BE2C (cell line): ENCODE measurements around the gene NHSL1.

Experiments
- DNase-seq: peaks from one replicate; pipeline ENCODE4 v3.0.0-alpha.2; 2020
- H3K27me3 ChIP-seq: fragments of 250-450 bp; sonication (Bioruptor Pico); 2 replicates; pipeline ENCODE4 v1.5.1; 2020; ENCODE audit warnings: mild to moderate bottlenecking
- H3K36me3 ChIP-seq: fragments of 250-450 bp; sonication (Bioruptor Pico); 2 replicates; pipeline ENCODE4 v1.5.1; 2020; ENCODE audit warnings: mild to moderate bottlenecking
- H3K4me1 ChIP-seq: fragments of 250-450 bp; sonication (Bioruptor Pico); 2 replicates; pipeline ENCODE4 v1.5.1; 2020
- H3K4me3 ChIP-seq: 2 replicates; pipeline ENCODE4 v1.5.1; 2011; ENCODE audit warnings: low read depth, low read length
- H3K9me3 ChIP-seq: fragments of 250-450 bp; sonication (Bioruptor Pico); 2 replicates; pipeline ENCODE4 v1.5.1; 2020
- CTCF ChIP-seq: IDR thresholded peaks from 2 replicates; pipeline ENCODE4 v1.5.1; 2012; ENCODE audit warnings: mild to moderate bottlenecking, low read depth, low read length

The NHSL1 gene

DNA sequence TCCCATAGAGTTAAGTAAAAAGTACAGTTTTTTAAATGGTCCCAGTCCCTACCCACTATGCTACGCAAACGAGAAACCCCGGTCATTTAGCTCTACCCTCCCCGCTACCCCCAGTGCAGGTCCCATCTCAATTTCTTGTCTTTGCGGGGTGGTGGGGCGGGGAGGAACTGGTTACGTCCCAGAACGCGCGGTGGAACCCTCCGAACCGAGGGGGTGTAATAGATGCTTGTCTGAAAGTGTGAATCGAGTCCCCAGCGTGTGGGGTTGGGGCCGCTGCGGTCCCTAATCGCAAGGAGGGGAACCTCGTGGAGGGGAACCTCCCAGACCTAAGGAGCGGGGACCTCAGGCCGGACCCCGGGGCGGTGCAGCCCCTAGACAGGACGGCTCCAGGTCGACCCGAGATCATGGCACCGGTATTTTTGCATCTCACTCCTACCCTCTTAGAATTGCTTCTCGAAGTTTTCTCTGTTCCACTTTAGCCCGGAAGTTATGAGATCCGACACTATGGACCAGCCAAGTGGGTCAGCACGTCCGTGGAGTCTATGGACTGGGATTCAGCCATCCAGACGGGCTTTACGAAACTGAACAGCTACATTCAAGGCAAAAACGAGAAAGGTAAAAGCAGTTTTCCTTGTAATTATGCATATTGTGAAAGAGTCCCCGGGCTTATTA lies 94.5 kb downstream of the NHSL1 start:
- Histone ChIP-seq H3K9me3 (no peaks in the 10 kb centered on the region), H3K4me1 (0 out of 2 replicates have a peak, but pooled peaks cover 2% of the 10 kb centered on the region), H3K4me3 (peak overlapping the region; percentile 86), H3K36me3 (peaks cover 4% of the 10 kb centered on the region; the same call in 1 of the 2 replicates), H3K27me3 (no peaks in the 10 kb centered on the region)
- TF ChIP-seq CTCF: no peak
- DNase-seq: no peak

DNA sequence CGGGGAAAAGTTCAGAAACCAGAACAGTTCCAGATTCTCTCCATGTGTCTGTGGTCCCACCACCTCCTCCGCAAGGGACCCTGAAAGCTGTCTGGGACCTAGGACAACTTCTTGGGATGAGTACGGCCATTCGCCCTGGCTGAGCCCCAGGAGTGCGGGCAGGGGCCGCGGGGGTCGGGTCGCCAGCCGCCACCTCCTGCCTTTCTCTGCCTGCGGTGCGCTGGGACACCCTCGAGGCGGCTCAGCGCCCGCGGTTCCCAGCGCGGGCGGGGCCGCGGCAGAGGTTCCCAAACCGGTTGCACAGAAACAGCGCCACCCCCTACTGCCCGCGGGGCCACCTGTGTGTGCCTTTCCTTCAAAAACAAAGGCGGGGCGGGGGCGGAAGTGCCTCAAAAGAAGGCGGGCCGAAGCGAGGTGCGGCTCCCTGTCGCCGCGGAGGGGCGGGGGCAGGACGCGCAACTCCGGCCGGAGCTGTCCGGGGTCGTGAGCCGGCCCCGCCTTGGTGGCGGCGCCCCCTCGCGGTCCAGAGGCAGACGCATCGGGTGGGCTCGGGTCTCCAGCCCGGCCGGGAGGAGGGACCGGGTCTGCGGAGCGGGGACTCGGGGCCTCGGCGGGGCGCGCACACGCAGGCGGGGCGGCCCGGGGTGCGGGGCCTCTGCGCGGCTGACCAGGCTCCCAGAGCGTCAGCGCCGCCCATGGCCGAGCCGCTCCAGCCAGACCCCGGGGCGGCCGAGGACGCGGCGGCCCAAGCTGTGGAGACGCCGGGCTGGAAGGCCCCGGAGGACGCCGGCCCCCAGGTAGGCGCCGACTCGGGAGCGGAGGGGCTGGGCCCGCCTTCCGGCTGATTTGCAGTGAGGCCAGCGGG lies 95.3 kb downstream of the NHSL1 start, which contains the start of gene HEBP2:
HEBP2 (plus strand) TSS at position 423 of the 865 bp plus-strand sequence; CDS start at position 696, 273 bp downstream.
- TF ChIP-seq CTCF: peak; percentile 53
- H3K9me3 ChIP-seq: no peaks in the 10 kb centered on the region
- H3K36me3 ChIP-seq: no peaks in the 10 kb centered on the region
- H3K4me1 ChIP-seq: 0 out of 2 replicates have a peak, but pooled peaks cover 2% of the 10 kb centered on the region
- no peaks in the 10 kb centered on the region for H3K27me3 ChIP-seq
- H3K4me3 ChIP-seq: peak within 1 kb of the TSS; percentile 86
- peak; percentile 97 for DNase-seq

DNA sequence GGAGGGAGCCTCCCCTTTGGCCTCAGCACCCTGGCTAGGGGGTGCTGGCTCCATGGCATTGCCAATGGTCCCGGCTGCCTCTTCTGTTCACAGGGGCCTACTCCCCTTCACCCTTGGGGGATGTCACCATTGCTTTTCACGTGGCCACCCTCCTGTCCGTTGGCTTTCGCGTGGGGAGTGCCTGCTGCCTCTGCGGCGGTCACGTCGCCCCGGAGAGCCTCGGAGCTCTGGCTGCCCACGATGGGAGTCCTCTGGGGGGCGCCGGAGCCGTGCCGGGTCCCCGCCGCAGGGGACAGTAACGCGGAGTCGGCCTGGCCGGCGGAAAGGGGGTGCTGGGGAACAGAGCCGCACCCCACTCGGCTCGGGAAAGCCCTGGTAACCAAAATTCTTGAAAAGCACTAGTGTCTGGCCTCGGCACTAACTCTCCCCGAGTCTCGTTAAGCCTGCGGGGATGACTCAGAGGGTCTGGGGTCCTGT lies 95.9 kb downstream of the NHSL1 start:
- Histone ChIP-seq H3K4me3 (peak overlapping the region; percentile 86), H3K4me1 (0 out of 2 replicates have a peak, but pooled peaks cover 2% of the 10 kb centered on the region), H3K27me3 (no peaks in the 10 kb centered on the region), H3K36me3 (no peaks in the 10 kb centered on the region), H3K9me3 (no peaks in the 10 kb centered on the region)
- TF ChIP-seq CTCF: peak; percentile 35
- peak; percentile 55 for DNase-seq

GRCh38 chr6:138402838-138403187 lies 96.5 kb downstream of the NHSL1 start:
- no peaks in the 10 kb centered on the region for H3K9me3 ChIP-seq
- no peaks in the 10 kb centered on the region for H3K36me3 ChIP-seq
- DNase-seq: no peak
- 0 out of 2 replicates have a peak, but pooled peaks cover 2% of the 10 kb centered on the region for H3K4me1 ChIP-seq
- H3K4me3 ChIP-seq: no peak overlapping the region; the same call in 1 of the 2 replicates
- H3K27me3 ChIP-seq: no peaks in the 10 kb centered on the region
- TF ChIP-seq CTCF: no peak

GRCh38 chr6:138401960-138402837 lies 97.1 kb downstream of the NHSL1 start:
- TF ChIP-seq CTCF: no peak
- Histone ChIP-seq H3K27me3 (no peaks in the 10 kb centered on the region), H3K9me3 (no peaks in the 10 kb centered on the region), H3K4me3 (no peak overlapping the region), H3K36me3 (no peaks in the 10 kb centered on the region), H3K4me1 (0 out of 2 replicates have a peak, but pooled peaks cover 2% of the 10 kb centered on the region)
- DNase-seq: peak; percentile 9
